Suppressor macrophage treated with lipopolysaccharide for 1 hour (primary cell): ENCODE measurements around the gene CASR.
"Not testable (repeated sequence)": the region's sequence is repeated elsewhere in the genome, so short reads cannot be mapped to it uniquely, and the experiment has no call there.

Source experiments
- DNase-seq, 3 donors: peaks; one replicate each; pipeline ENCODE4 v3.0.0-alpha.2; 2020 to 2022

Gene CASR, protein sequence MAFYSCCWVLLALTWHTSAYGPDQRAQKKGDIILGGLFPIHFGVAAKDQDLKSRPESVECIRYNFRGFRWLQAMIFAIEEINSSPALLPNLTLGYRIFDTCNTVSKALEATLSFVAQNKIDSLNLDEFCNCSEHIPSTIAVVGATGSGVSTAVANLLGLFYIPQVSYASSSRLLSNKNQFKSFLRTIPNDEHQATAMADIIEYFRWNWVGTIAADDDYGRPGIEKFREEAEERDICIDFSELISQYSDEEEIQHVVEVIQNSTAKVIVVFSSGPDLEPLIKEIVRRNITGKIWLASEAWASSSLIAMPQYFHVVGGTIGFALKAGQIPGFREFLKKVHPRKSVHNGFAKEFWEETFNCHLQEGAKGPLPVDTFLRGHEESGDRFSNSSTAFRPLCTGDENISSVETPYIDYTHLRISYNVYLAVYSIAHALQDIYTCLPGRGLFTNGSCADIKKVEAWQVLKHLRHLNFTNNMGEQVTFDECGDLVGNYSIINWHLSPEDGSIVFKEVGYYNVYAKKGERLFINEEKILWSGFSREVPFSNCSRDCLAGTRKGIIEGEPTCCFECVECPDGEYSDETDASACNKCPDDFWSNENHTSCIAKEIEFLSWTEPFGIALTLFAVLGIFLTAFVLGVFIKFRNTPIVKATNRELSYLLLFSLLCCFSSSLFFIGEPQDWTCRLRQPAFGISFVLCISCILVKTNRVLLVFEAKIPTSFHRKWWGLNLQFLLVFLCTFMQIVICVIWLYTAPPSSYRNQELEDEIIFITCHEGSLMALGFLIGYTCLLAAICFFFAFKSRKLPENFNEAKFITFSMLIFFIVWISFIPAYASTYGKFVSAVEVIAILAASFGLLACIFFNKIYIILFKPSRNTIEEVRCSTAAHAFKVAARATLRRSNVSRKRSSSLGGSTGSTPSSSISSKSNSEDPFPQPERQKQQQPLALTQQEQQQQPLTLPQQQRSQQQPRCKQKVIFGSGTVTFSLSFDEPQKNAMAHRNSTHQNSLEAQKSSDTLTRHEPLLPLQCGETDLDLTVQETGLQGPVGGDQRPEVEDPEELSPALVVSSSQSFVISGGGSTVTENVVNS

DNA sequence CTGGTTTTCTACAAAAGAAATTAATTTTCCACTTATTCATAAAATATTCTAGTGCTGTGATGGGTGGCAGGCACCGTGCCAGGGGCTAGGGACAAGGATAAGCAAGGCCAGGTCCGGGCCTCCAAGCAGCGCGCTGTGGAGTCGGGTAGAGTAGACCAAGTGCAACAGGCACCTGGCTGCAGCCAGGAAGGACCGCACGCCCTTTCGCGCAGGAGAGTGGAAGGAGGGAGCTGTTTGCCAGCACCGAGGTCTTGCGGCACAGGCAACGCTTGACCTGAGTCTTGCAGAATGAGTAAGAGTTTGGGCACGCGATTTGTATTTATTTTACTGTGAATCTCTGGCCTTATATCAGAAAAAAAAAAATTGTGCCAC is at the start of gene CASR:
CASR (plus strand) TSS at position 148 of the 372 bp plus-strand sequence. CDS start 70,522 bp downstream, outside the sequence.
- peak in 1 of 3 donors; percentile 14 for DNase-seq

- DNase-seq, result peak; percentile 29 to 47 (median 44)
Observed at GRCh38 chr3:122146466-122146865, 37.0 kb upstream of the CASR start.

DNA sequence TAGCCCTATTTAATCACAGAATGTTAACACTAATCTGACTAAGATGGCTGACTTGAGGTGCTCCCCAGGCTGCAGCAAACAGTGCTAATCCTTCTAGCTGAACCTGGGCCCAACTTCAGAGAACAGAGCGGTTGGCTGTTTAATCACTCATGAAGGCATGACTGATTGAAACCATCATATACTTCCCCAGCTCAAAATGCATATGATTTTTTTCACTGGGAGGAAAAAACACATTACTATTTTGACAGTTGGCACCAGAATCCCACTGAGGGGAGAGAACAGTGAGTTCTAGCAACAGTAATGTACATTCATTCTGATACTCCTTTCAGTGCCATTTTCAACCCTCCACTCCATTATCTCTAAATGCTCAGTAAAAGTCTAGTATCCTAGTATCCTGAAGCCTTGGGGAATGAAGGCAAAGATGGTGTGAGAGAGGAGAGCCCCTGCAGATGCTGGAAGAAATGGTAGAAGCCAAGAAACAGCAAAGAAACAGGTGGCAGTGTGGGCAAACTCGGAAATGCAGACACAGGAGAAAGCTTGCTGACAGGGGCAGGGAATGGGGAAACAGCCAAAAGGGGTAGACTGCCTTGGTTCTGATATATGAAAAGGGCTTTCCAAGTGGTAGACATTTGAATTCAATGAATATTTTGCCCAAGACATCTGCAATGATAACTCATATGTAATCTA is 34.4 kb upstream of the CASR start:
- DNase-seq, result no peak

GRCh38 chr3:122151480-122151879 is 32.0 kb upstream of the CASR start:
- peak in 2 of 3 donors; percentile 27 to 51 for DNase-seq

- not testable (repeated sequence) for DNase-seq
Observed at GRCh38 chr3:122164983-122165382, 18.5 kb upstream of the CASR start.

- peak; percentile 22 to 39 (median 33) for DNase-seq
Observed at GRCh38 chr3:122167630-122168029, 15.8 kb upstream of the CASR start.

GRCh38 chr3:122168044-122168443 is 15.4 kb upstream of the CASR start:
- no peak for DNase-seq

GRCh38 chr3:122169911-122170310 is 13.6 kb upstream of the CASR start:
- DNase-seq, result no peak

DNA sequence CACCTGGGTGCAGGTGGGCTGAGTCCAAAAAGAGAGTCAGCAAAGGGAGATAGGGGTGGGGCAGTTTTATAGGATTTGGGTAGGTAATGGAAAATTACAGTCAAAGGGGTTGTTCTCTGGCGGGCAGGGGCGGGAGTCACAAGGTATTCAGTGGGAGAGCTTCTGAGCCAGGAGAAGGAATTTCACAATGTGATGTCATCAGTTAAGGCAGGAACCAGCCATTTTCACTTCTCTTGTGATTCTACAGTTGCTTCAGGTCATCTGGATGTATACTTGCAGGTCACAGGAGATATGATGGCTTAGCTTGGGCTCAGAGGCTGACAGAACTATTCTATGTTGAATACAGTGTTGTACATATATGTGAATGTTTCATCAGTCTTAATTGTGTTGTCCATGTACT is 12.1 kb upstream of the CASR start:
- peak in 2 of 3 donors; percentile 22 to 30 for DNase-seq

- DNase-seq, result no peak
Observed at GRCh38 chr3:122178711-122179110, 4.8 kb upstream of the CASR start.

DNA sequence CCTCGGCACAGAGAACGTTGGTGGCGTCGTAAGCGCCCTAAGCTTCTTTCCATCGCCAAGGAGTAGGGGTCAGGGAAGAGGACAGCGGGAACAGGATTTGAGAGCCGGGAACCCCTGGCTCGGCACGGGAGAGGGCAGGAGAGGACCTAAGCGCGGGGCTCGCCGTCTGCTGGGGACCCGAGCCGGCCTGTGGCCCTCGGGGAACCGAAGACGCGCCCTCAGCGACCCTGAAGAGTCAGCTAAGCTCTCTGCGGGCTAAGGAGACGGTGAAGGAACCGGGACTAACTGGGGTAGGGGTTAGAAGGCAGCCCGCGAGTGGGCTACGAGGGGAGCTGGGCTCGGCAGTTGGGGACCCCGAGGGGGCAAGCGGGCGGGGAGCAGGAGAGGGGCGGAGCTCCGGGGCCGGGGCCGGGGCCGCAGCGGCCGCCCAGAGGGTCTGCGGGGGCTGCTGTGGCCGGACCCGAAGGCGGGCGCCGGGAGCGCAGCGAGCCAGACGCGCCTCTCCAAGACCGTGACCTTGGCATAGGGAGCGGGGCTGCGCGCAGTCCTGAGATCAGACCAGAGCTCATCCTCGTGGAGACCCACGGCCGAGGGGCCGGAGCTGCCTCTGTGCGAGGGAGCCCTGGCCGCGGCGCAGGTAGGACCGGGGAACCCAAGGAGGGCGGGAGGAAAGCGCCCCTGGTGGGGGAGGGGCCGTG is 574 bp downstream of the CASR start:
- peak in 2 of 3 donors; percentile 16 to 46 for DNase-seq

- DNase-seq, result peak in 1 of 3 donors; percentile 3
Observed at GRCh38 chr3:122184591-122184929, 1.1 kb downstream of the CASR start.

GRCh38 chr3:122186372-122186771 is 2.9 kb downstream of the CASR start:
- DNase-seq, result no peak

GRCh38 chr3:122188737-122189136 is 5.3 kb downstream of the CASR start:
- DNase-seq, result no peak

DNA sequence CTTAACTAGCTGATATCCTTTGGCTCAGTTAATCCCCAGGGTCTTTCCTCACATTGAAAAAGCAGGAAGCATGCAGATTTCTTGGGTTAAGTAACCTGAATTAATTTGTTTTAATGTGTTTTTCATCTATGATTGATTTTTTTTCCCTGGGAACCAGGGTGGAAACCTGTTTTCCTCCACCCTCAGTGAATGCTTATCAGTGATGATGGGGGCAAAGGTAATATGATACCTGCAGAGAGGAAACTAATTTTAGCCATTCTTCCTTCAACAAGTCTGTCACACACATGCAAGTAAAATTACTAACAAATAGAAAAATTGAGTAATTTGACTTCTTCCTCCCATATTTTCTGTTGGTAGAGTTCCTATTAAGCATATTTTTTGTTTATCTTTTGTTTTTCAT is 5.9 kb downstream of the CASR start:
- no peak for DNase-seq

DNA sequence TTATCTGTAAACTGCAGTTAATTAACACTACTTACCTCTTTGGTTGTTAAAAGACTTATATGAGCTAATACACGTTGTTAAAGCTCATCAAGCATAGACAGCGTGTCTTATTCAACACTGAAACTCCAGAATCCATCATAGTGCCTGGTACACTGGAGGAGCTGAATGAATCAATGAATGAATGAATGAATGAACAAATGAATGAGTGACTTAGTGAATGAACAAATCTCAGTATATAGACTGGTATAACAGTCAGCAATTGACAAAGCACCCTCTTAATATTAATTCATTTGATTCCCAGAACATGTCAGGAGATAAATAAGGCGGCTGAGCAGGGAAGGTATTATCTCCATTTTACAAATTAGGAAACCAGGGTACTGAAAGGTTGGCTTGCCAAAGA is 7.1 kb downstream of the CASR start:
- no peak for DNase-seq

GRCh38 chr3:122198966-122199365 is 15.5 kb downstream of the CASR start:
- no peak for DNase-seq

DNA sequence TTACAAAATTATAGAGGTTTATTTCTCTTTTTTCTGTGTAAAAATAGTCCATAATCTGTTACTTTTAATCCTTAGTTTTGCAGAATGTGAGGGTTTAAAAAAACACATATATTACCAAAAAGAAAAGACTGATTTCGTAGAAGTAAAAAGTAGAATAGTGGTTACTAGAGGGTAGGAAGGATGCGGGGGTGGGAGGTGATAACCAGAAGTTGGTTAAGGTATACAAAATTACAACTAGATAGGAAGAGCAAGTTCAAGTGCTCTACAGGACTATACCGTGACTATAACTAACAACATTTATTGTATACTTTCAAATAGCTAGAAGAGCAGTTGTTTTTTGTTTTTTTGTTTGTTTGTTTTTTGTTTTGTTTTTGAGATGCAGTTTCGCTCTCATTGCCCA is 16.1 kb downstream of the CASR start:
- no peak for DNase-seq

DNA sequence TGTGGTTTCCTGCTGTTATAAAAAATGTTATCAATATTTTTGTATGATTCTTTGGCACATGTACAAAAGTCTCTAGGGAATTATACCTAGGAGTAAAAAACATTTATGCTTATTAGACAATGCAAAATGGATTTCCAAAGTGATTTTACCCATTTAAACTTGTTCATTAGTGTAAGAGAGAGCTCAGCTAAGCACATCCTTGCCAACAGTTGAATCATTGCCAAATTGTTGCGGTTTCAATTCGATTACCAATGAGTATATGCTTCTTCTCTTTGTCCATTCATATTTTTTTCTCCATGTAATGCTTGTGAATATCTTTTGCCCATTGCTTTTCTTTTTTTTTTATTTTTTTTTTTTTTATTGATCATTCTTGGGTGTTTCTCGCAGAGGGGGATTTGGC is 17.2 kb downstream of the CASR start:
- DNase-seq, result no peak

DNA sequence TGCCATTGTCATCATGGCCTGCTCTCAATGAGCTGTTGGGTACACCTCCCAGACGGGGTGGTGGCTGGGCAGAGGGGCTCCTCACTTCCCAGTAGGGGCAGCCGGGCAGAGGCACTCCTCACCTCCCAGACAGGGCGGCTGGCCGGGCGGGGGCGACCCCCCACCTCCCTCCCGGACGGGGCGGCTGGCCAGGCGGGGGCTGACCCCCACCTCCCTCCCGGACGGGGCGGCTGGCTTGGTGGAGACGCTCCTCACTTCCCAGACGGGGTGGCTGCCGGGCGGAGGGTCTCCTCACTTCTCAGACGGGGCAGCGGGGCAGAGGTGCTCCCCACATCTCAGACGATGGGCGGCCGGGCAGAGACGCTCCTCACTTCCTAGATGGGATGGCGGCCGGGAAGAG is 18.0 kb downstream of the CASR start:
- not testable (repeated sequence) for DNase-seq

DNA sequence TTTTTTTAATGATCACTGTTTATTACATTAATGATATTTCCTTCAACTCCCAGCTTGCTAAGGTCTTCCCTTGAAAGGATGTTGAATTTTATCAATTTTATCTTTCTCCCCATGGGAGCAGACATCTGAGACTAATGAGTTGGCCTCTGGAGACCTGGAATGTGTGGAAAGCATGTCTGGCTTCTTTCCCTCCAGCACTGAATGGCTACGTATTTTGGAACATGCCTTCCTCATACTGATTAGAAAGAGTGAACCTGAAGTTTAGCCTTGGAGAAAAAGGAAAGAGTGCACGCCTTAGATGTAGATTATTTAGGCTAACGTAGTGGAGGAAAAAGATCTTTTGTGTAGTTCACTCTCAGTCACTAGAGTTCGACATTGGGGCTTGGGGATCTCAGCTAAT is 25.1 kb downstream of the CASR start:
- no peak for DNase-seq

DNA sequence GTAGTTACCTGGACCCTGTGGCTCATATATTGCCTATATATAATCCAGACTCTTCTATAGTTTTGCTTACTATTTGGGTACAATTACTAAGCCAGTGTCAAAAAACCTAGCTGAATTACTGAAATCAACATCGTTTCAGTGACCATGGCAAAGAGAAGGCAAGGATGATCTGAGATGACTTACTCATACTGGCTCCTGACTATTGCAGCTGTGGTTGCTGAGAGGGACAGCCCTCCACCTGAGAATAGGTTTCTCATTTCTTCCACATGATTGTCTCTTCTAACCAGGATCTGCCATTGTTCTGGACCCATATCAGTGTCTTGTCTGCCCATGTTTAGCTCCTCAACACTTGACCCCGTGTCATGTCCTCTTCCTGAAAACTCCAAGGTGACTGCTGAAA is 30.2 kb downstream of the CASR start:
- no peak for DNase-seq
